Testis (tissue), 3 donors: Measurements from ENCODE around the gene RHBDL2. TPM values are rescaled to one million over a fixed set of nuclear protein-coding genes. Genes with fewer than 3 reads are reported as not detected.

Source experiments
- DNase-seq: peaks from one replicate; pipeline ENCODE4 v3.0.0-alpha.2; 2019
- H3K27ac ChIP-seq, 2 donors: fragments of 200-600 bp; sonication (generic); one replicate each; pipeline ENCODE4 v1.5.1; 2019
- H3K27me3 ChIP-seq: fragments of 200-600 bp; sonication (generic); one replicate; pipeline ENCODE4 v1.5.1; 2019
- H3K36me3 ChIP-seq: fragments of 200-600 bp; sonication (generic); one replicate; pipeline ENCODE4 v1.5.1; 2017; ENCODE audit warnings: low read depth; ENCODE audit errors: missing control alignments
- H3K4me1 ChIP-seq: fragments of 200-600 bp; sonication (generic); one replicate; pipeline ENCODE4 v1.5.1; 2019
- H3K4me3 ChIP-seq, 2 donors: fragments of 200-600 bp; sonication (generic); one replicate each; pipeline ENCODE4 v1.5.1; 2017 to 2019
- H3K9me3 ChIP-seq: fragments of 200-600 bp; sonication (generic); one replicate; pipeline ENCODE4 v1.5.1; 2017
- POLR2A ChIP-seq: fragments of 450-650 bp; IDR thresholded peaks from one replicate; pipeline ENCODE4 v1.6.1; 2017; ENCODE audit warnings: antibody characterized with exemption, mild to moderate bottlenecking, moderate library complexity
- WGBS, 2 donors: methylation state at CpG; one replicate each; pipeline ENCODE4 v1.1.5; 2018; 5-methylcytosine and 5-hydroxymethylcytosine counted together
- intact Hi-C: fragments of 100-400 bp; cut with DNase I; formaldehyde crosslinking; loops from one replicate; pipeline ENCODE4 v1.15.1; 2023; ENCODE audit warnings: low total_unique reads
- polyA plus RNA-seq: library from polyadenylated mRNA; stranded (reverse); fragments of 350-450 nt; fragmentation: Illumina TruSeq; extraction: RNeasy Lipid Tissue Mini Kit (QIAGEN cat#74804); gene quantifications from one replicate; pipeline ENCODE4 v1.2.3, GENCODE V29; 2014; ENCODE audit warnings: low read depth, low replicate concordance; ENCODE audit not compliant: insufficient read depth
- total RNA-seq, 2 donors: library from RNA; depleted of rRNA; stranded (reverse); fragments of >200 nt; gene quantifications; one replicate each; pipeline ENCODE4 v1.2.3, GENCODE V29; 2016
- TF ChIP-seq, protein P1 (sequence below), 3 experiments: fragments of 450-650 bp in 2 of 3; fragments of 200-600 bp in 1 of 3; sonication (generic) in 1 of 3; IDR thresholded peaks; one replicate each; pipeline ENCODE4 v1.5.1; 2016 to 2019; ENCODE audit warnings: antibody characterized with exemption in 3 of 3, mild to moderate bottlenecking in 2 of 3, moderate library complexity in 1 of 3

The RHBDL2 gene
- total and polyA plus RNA-seq, 3 donors from 2014 or later = 10.8 to 16.5 (median 15.1) TPM

DNA sequence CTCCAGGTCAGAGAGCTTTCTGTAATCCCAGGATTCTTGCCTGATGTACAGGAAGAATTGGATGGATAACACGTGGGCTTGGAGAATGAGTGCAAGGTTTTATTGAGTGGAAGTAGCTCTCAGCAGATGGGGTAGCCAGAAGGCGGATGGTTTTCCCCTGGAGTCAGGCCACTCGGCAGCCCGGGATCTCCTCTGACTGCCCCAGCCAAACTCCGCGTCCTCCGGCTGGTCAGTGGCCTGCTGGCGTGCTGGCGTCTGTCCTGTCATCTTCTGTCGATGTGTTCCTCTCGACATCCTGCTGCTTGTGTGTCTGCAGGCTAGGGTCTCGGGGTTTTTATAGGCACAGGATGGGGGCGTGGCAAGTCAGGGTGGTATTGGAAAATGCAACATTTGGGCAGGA is 32.8 kb downstream of the RHBDL2 start:
- DNase-seq = no peak
- WGBS, 2 donors = 59 to 79% methylated on average over 9 to 13 of the region's 13 CpGs
- H3K27ac ChIP-seq = no peak overlapping the region
- intact Hi-C loops = no loop called here
- TF ChIP-seq, protein P1, sequence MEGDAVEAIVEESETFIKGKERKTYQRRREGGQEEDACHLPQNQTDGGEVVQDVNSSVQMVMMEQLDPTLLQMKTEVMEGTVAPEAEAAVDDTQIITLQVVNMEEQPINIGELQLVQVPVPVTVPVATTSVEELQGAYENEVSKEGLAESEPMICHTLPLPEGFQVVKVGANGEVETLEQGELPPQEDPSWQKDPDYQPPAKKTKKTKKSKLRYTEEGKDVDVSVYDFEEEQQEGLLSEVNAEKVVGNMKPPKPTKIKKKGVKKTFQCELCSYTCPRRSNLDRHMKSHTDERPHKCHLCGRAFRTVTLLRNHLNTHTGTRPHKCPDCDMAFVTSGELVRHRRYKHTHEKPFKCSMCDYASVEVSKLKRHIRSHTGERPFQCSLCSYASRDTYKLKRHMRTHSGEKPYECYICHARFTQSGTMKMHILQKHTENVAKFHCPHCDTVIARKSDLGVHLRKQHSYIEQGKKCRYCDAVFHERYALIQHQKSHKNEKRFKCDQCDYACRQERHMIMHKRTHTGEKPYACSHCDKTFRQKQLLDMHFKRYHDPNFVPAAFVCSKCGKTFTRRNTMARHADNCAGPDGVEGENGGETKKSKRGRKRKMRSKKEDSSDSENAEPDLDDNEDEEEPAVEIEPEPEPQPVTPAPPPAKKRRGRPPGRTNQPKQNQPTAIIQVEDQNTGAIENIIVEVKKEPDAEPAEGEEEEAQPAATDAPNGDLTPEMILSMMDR (IDR thresholded peaks at IDR 0.05) = no peak
- no peak for TF ChIP-seq POLR2A
- no peaks in the 10 kb centered on the region for H3K9me3 ChIP-seq
- H3K36me3 ChIP-seq = no peaks in the 10 kb centered on the region
- H3K4me3 ChIP-seq = peak overlapping the region in 1 of 2 donors; percentile 7
- no peaks in the 10 kb centered on the region for H3K4me1 ChIP-seq
- H3K27me3 ChIP-seq = no peaks in the 10 kb centered on the region

DNA sequence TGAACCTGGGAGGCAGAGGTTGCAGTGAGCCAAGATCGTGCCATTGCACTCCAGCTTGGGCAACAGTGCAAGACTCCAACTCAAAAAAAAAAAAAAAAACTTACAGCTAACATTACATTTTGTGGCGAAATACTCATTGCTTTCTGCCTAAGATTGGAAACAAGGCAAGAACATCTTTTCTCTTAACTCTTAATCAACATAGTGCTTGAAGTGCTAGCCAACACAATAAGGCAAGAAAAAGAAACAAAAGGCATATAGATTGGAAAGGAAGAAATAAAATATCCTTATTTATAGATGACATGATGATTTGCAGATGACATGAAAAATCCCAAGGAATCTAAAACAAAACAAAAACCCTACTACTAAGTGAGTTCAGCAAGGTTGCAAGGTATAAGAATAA is 35.6 kb downstream of the RHBDL2 start:
- no peaks in the 10 kb centered on the region for H3K9me3 ChIP-seq
- TF ChIP-seq POLR2A = no peak
- TF ChIP-seq, protein P1 (IDR thresholded peaks at IDR 0.05) = no peak
- no peaks in the 10 kb centered on the region for H3K4me1 ChIP-seq
- no peaks in the 10 kb centered on the region for H3K36me3 ChIP-seq
- H3K4me3 ChIP-seq = no peak overlapping the region
- H3K27ac ChIP-seq = no peak overlapping the region
- H3K27me3 ChIP-seq = no peaks in the 10 kb centered on the region
- intact Hi-C loops = no loop called here
- DNase-seq = no peak
- WGBS, 2 donors = 94 to 97% methylated on average over 2 of the region's 2 CpGs

DNA sequence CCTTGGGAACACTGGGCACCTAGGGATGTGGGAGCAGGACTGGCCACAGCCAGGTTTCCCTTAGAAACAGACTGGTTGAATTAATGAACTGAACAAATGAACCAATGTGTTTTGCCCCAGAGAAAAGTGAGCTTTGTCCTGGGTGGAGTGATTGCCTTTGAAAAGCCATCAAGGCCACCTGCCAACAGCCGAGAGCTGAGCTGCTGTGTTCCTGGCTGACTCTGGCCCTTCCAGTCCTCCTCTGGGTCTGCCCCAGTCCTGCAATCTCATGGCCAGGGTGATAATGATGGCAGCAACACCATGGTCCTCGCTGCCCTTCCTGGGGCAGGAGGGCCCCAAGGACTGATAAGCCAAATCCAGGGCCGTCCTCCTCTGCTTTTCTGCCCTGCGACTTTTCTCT is 42.1 kb downstream of the RHBDL2 start:
- WGBS, 2 donors = 66 to 93% methylated on average over 3 to 4 of the region's 4 CpGs

DNA sequence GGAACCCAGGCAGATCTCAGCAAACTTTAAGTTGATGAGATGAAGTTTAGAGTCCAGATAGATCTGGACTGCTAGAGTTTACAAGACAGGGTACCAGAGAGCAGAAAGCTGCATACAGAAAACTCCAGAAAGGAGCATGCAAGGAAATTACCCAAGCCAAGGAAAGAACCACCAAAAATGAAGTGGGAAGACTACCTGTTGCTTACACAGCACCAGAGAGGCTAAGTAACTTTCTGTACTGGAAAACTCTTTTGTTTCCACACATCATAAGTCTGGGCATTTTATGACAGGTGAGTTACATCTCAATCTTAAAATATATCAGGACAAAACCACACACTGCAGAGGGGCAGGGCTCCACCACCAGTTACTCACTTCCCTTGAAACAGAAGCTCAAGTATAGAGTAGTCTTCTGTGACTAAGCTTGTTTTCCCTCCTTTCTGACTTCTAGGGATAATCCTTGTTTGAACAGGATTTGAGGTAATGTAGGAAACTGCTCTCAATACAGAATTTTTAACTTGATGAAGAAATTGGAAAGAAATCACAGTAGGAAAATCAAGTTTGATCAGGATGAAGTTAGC is 42.9 kb downstream of the RHBDL2 start:
- H3K27me3 ChIP-seq = no peaks in the 10 kb centered on the region
- TF ChIP-seq, protein P1 (IDR thresholded peaks at IDR 0.05) = no peak
- TF ChIP-seq POLR2A = no peak
- H3K4me3 ChIP-seq = no peak overlapping the region
- DNase-seq = no peak
- no peaks in the 10 kb centered on the region for H3K36me3 ChIP-seq
- no peaks in the 10 kb centered on the region for H3K9me3 ChIP-seq
- no peak overlapping the region for H3K27ac ChIP-seq
- H3K4me1 ChIP-seq = no peaks in the 10 kb centered on the region
- intact Hi-C loops = no loop called here

More for the DNA sequence above, 42.1 kb downstream of the RHBDL2 start:
- Histone ChIP-seq H3K9me3 (no peaks in the 10 kb centered on the region), H3K27ac (no peak overlapping the region), H3K4me1 (no peaks in the 10 kb centered on the region), H3K36me3 (no peaks in the 10 kb centered on the region), H3K4me3 (no peak overlapping the region), H3K27me3 (no peaks in the 10 kb centered on the region)
- intact Hi-C loops = no loop called here
- DNase-seq = no peak
- TF ChIP-seq POLR2A = no peak
- TF ChIP-seq, protein P1 (IDR thresholded peaks at IDR 0.05) = no peak

DNA sequence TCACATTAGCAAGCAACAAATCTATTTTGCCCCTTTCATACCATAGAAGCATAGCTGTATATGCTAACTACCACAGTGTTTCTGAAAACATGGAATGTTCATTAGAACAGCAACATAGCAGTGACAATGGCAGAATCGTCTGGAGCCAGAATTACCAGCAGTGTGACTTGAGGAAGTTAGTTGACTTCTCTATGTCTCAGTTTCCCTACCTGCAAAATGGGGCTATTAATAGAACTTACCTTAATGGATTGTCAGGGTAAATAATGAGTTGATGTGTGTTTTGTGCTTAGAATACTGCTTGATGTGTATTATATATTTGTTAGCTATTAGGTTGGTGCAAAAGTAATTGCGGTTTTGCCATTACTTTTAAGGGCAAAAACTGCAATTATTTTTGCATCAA is 45.5 kb downstream of the RHBDL2 start:
- DNase-seq = no peak
- no peak overlapping the region for H3K27ac ChIP-seq
- no peaks in the 10 kb centered on the region for H3K9me3 ChIP-seq
- no peaks in the 10 kb centered on the region for H3K4me1 ChIP-seq
- no peak overlapping the region for H3K4me3 ChIP-seq
- intact Hi-C loops = no loop called here
- no peaks in the 10 kb centered on the region for H3K27me3 ChIP-seq
- no peaks in the 10 kb centered on the region for H3K36me3 ChIP-seq
- no peak for TF ChIP-seq POLR2A
- TF ChIP-seq, protein P1 (IDR thresholded peaks at IDR 0.05) = no peak
- WGBS, 2 donors = 92 to 96% methylated on average over 2 of the region's 2 CpGs
